Ectodermal cell (in vitro differentiated cells): ENCODE results near the gene GRB10.
"Not testable (repeated sequence)": the region's sequence is repeated elsewhere in the genome, so short reads cannot be mapped to it uniquely, and the experiment has no call there.

Experiments used
- H3K27ac ChIP-seq: 2 replicates; pipeline ENCODE4 v1.7.0; 2013; ENCODE audit warnings: mild to moderate bottlenecking, low read depth, low read length; ENCODE audit not compliant: insufficient read depth, poor library complexity, severe bottlenecking
- H3K27me3 ChIP-seq: 2 replicates; pipeline ENCODE4 v1.7.0; 2013; ENCODE audit warnings: mild to moderate bottlenecking, low read length; ENCODE audit not compliant: insufficient read depth, control insufficient read depth, poor library complexity, severe bottlenecking
- H3K36me3 ChIP-seq: one replicate; pipeline ENCODE4 v1.7.0; 2013; ENCODE audit warnings: low read length; ENCODE audit not compliant: control insufficient read depth, insufficient read depth
- H3K4me1 ChIP-seq: one replicate; pipeline ENCODE4 v1.7.0; 2013; ENCODE audit warnings: low read length; ENCODE audit not compliant: control insufficient read depth, insufficient read depth
- H3K4me3 ChIP-seq: 2 replicates; pipeline ENCODE4 v1.7.0; 2013; ENCODE audit warnings: low read depth, low read length, control low read depth; ENCODE audit not compliant: insufficient read depth
- H3K9me3 ChIP-seq: 2 replicates; pipeline ENCODE4 v1.7.0; 2013; ENCODE audit warnings: mild to moderate bottlenecking, low read length, moderate library complexity; ENCODE audit not compliant: control insufficient read depth
- WGBS, 2 experiments: methylation state at CpG; one replicate each; pipeline ENCODE4 v1.1.7; 2013; ENCODE audit warnings: missing lambda C conversion rate in 2 of 2; 5-methylcytosine and 5-hydroxymethylcytosine counted together

Gene GRB10

DNA sequence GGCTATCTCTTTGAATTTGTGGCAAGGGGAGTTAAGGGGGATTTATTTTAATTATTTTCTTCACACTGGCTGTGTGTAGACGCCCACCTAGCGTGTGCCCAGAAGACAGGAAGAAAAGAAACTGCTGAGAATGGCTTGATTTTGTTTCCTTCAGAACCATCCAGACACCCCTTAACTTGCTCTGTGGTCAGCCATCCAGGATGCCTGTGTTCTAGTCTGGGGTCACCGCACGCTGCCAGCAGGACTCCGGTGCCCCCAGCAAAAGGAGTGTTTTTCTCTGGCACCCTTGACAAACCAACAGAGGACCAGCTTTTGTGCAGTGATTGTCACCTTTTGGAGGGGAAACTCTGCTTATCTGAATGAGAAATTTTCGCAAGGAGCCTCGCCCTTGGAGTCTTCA is 222.8 kb downstream of the GRB10 start:
- 94 to 98% methylated on average over 7 of the region's 7 CpGs for whole genome bisulfite sequencing, 2 experiments
- no peak overlapping the region for H3K27ac ChIP-seq
- H3K4me1 ChIP-seq = peaks cover 7% of the 10 kb centered on the region
- no peak overlapping the region for H3K4me3 ChIP-seq
- H3K9me3 ChIP-seq = no peaks in the 10 kb centered on the region
- H3K36me3 ChIP-seq = no peaks in the 10 kb centered on the region
- no peaks in the 10 kb centered on the region for H3K27me3 ChIP-seq

DNA sequence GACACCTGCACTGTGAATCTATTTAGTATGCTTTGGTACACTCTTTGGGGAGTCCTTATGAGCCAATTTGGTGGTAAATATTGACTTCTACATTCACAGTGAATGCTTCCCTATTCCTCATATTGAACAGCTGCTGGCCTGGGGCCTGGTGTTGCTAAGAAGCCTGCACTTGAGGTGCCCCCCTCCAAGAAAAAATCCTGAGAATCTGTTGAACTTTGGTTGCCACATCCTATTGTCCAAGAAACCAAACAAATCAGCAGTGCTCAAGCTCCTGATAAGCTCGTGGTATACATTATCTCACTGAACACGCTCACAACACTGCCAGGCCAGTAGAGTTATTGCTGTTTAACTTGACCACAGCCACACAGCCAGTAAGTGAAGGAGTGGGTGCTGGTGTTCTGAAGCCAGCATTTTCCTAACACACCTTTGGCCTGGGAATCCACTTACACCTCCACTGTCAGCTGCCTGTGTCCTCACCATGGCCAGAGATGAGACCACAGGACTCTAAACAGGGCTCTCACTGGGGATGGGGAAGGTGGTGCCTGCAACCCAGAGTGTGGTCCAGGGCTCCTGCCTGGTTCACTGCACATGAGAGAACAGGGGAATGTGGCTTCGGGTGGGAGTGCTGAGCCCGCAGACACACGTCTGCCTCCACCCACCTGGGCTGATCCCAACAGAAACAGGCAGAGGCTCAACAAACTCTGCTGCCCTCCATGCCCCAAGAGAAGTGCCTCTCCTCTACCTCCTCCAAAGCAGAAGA is 224.2 kb downstream of the GRB10 start:
- Histone ChIP-seq H3K4me1 (peaks cover 16% of the 10 kb centered on the region), H3K27ac (no peak overlapping the region)
- 91 to 94% methylated on average over 5 of the region's 5 CpGs for WGBS, 2 experiments

DNA sequence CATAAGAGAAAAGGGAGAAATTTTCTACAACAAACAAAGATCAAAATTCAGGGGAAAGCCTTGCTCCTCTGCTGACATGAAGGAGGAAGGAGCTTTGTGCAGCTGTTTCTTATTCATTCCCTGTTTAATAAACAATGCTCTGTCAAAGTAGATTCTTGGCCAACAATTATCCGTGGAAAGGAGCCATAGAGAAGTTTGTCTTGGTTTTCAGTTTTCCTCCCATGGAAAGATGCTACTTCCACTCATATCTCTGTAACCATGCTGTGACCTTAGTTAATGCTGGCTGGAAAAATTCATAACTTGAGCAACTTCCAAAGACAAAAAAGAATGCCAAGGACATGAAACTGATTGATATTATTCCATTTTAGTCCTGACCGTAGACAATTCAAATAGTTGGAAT is 225.6 kb downstream of the GRB10 start:
- Histone ChIP-seq H3K4me3 (no peak overlapping the region), H3K36me3 (no peaks in the 10 kb centered on the region), H3K27me3 (no peaks in the 10 kb centered on the region), H3K9me3 (no peaks in the 10 kb centered on the region), H3K4me1 (peaks cover 16% of the 10 kb centered on the region), H3K27ac (no peak overlapping the region)
- 89 to 91% methylated on average over 2 of the region's 2 CpGs for WGBS, 2 experiments

More for the DNA sequence above, 224.2 kb downstream of the GRB10 start:
- Histone ChIP-seq H3K36me3 (no peaks in the 10 kb centered on the region), H3K27me3 (no peaks in the 10 kb centered on the region), H3K9me3 (no peaks in the 10 kb centered on the region), H3K4me3 (no peak overlapping the region)

DNA sequence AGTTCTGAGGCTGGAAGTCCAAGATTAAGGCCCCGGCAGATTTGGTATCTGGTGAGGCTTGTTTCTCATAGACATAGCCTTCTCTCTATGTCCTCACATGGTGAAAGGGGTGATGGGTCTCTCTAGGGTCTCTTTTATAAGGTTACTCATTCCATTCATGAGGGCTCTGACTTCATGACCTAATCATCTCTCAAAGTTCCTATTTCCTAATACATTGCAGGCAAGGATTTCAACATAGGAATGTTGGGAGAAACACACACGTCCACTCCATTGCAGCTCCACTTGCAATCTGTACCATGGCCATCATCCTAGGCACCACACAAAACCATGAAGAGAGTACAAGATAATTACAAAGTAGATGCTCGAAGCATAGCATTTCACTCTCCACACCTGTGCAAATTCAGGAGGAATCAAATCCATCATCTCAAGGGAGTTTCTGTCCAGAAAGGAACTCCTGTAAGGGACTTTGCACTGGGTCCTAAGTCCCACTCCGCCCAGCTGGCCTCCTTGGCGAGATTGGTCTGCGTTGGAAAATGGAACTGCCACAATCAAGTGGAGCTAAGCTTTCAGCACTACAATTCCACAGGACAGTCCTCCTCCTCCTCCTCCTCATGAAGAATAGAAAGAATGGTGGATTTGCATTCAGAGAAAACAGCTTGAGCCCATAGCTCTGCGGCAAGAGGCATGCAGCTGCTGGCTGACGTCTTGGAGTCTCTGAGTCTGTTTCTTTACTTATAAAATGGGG is 226.3 kb downstream of the GRB10 start:
- Histone ChIP-seq H3K4me1 (peaks cover 16% of the 10 kb centered on the region), H3K4me3 (no peak overlapping the region), H3K27me3 (no peaks in the 10 kb centered on the region), H3K36me3 (no peaks in the 10 kb centered on the region), H3K27ac (no peak overlapping the region), H3K9me3 (no peaks in the 10 kb centered on the region)
- 53 to 60% methylated on average over 8 of the region's 8 CpGs for WGBS, 2 experiments

DNA sequence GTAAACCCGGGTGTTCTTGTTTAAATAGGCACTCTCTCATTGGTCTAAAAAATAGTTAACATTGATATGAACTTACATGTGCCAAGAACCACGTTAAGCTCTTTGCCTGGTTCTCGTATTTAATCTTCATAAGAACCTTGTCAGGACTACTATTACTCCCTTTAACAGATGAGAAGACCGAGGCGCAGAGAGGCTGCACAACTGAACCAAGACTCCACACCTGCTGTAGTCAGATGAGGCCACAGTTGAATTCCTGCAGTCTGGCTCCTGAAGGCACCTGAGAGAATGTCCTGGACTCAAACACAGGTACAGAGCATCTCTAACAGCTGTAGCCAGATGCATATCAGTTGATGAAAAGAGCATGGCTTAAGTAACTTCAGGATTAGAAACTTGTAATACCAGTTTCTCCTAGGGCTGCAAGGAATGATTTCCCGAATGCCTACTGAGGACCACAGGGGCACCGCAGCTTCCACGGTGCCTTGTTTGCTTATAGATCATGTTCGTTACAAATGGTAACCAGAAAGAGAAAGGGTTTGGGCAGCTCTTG is 227.0 kb downstream of the GRB10 start:
- Histone ChIP-seq H3K27ac (no peak overlapping the region), H3K4me1 (peaks cover 16% of the 10 kb centered on the region), H3K4me3 (no peak overlapping the region), H3K36me3 (no peaks in the 10 kb centered on the region), H3K27me3 (no peaks in the 10 kb centered on the region), H3K9me3 (no peaks in the 10 kb centered on the region)
- 92 to 94% methylated on average over 9 of the region's 9 CpGs for WGBS, 2 experiments

DNA sequence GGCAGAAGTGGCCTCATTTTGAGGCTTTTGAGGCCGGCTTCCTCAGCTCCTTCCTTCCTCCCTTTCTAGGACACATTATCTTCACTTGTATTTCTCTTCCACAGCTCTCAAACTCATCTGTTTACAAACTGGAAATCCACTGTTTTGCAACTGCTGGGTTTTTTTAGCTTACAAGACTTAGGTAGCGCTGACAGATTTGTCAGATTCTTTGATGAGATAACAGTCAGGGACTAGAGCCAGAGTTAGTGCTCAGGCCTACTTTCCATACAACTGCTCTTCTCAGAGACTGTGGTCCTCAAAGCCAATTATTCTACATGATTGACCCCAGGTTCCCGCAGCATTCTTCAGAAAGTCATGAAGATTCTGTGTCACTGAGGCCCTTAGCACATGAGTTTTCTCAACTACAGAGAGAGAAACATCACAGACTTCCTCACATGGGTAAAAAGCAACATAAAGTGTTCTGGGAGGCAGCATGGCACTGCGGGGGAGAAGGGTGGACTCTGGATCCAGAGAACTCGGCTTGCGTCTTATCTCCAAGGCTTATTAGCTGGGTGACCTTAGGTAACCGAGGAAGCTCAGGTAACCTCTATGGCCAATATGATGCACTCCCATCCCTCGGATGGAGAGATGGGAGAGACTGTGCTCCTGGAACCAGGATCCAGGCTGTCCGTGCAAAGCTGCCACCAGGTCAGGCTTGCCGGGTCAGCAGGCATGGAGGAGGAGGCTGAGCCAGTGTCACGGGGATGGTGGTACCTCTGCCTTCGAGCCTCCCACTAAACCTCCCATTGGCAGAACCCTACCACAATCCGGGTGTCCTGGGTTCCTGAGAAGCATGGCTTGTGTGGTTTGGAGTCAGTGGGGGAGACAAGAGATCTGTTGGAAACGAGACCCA is 228.0 kb downstream of the GRB10 start:
- 90 to 92% methylated on average over 14 of the region's 14 CpGs for WGBS, 2 experiments
- no peaks in the 10 kb centered on the region for H3K27me3 ChIP-seq
- no peaks in the 10 kb centered on the region for H3K9me3 ChIP-seq
- H3K27ac ChIP-seq = no peak overlapping the region
- no peak overlapping the region for H3K4me3 ChIP-seq
- peaks cover 16% of the 10 kb centered on the region for H3K4me1 ChIP-seq
- H3K36me3 ChIP-seq = no peaks in the 10 kb centered on the region

DNA sequence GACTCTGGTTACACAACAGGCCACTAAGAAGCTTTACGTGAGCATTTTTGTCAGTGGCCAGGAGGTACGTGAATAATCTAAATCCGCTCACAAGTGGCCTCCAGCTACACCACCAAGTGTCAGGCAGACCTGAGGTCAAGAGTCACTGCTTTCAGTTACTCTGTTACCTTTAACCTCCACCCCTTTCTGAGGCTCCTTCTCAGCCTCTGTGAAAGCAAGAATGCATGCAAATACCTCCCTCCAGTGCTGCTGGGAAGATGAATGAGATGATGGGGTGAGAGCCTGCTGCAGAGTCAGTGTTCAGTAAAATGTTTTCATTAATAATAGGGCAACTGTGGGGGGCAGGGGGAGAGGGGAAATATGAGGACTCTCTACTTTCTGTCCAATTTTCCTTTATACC is 228.7 kb downstream of the GRB10 start:
- no peak overlapping the region for H3K4me3 ChIP-seq
- peaks cover 16% of the 10 kb centered on the region for H3K4me1 ChIP-seq
- no peaks in the 10 kb centered on the region for H3K36me3 ChIP-seq
- WGBS, 2 experiments = 44 to 46% methylated on average over 3 of the region's 3 CpGs
- no peaks in the 10 kb centered on the region for H3K27me3 ChIP-seq
- H3K9me3 ChIP-seq = no peaks in the 10 kb centered on the region
- H3K27ac ChIP-seq = no peak overlapping the region

DNA sequence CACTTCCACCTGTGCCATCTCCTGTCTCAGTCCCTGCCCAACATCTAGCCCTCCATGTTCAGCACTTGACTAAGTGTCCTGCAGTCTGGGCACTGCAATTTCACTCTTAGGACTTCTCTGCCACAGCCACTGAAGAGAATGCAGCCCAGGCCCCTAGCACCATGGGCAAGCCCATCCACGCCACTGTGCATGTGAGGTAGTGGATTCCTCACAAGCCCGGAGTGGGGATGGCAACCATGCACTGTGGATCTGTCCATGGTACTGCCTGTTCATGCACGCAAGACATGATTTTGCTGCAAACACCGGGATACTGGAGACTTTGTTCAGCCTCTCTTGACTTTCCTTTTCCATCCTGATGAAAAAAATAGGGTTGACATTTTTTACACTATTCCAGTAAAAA is 229.8 kb downstream of the GRB10 start:
- Histone ChIP-seq H3K27me3 (no peaks in the 10 kb centered on the region), H3K4me1 (peaks cover 16% of the 10 kb centered on the region), H3K27ac (no peak overlapping the region), H3K4me3 (no peak overlapping the region), H3K36me3 (no peaks in the 10 kb centered on the region), H3K9me3 (no peaks in the 10 kb centered on the region)
- 84 to 89% methylated on average over 4 of the region's 4 CpGs for WGBS, 2 experiments

DNA sequence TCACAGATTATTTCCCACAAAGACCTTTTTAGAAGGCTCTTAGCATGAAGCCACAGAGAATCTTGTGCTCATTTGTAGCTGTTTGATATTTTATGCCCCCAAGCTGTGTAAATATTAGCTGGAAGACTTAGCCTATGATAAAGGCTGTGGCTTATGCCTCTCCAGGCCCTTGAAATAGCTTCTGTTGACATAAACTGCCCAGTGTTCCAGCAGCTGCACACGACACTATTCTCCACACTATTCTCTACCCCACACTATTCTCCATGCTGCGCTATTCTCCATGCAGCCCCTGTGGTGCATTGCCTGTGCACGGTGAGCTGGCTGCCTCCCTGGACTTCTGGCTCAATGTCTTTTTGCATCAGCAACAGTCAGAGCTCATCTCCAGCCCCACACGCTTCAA is 230.6 kb downstream of the GRB10 start:
- no peaks in the 10 kb centered on the region for H3K27me3 ChIP-seq
- H3K27ac ChIP-seq = no peak overlapping the region
- no peaks in the 10 kb centered on the region for H3K9me3 ChIP-seq
- H3K4me3 ChIP-seq = no peak overlapping the region
- WGBS, 2 experiments = 79 to 84% methylated on average over 4 of the region's 4 CpGs
- H3K4me1 ChIP-seq = peaks cover 10% of the 10 kb centered on the region
- H3K36me3 ChIP-seq = no peaks in the 10 kb centered on the region

DNA sequence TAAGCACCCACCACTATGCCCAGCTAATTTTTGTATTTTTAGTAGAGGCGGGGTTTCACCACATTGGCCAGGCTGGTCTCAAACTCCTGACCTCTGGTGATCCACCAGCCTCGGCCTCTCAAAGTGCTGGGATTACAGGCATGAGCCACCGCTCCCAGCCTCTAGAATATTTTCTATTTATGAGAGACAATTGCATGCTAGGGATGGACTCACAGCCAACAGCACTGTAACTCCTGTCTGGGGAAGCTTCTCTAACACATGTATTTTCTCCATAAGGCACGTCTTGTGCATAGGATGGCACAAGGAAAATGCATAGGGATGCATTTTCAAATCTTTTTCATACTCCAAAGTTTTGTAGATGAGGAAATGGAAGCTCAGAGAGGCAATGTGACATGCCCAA is 237.1 kb downstream of the GRB10 start:
- not testable (repeated sequence) for H3K27me3 ChIP-seq, H3K4me3 ChIP-seq, H3K4me1 ChIP-seq, H3K36me3 ChIP-seq, H3K27ac ChIP-seq, H3K9me3 ChIP-seq
- WGBS, 2 experiments = 94 to 97% methylated on average over 4 of the region's 4 CpGs
